ENCODE data around the gene CD24.

GRCh38 chr6:106922626-106923025, 51.9 kb downstream of the CD24 start:
- TF ChIP-seq POLR2A (IDR thresholded peaks at IDR 0.05) (no peak), CTCF (IDR thresholded peaks at IDR 0.05) (no peak)

Data from uterus (tissue), 2 donors.